ENCODE measurements around the gene FNIP1.

GRCh38 chr5:131640043-131640856, 156.6 kb downstream of the FNIP1 start:
- TF ChIP-seq, protein P1, sequence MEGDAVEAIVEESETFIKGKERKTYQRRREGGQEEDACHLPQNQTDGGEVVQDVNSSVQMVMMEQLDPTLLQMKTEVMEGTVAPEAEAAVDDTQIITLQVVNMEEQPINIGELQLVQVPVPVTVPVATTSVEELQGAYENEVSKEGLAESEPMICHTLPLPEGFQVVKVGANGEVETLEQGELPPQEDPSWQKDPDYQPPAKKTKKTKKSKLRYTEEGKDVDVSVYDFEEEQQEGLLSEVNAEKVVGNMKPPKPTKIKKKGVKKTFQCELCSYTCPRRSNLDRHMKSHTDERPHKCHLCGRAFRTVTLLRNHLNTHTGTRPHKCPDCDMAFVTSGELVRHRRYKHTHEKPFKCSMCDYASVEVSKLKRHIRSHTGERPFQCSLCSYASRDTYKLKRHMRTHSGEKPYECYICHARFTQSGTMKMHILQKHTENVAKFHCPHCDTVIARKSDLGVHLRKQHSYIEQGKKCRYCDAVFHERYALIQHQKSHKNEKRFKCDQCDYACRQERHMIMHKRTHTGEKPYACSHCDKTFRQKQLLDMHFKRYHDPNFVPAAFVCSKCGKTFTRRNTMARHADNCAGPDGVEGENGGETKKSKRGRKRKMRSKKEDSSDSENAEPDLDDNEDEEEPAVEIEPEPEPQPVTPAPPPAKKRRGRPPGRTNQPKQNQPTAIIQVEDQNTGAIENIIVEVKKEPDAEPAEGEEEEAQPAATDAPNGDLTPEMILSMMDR (IDR thresholded peaks at IDR 0.05), result no peak
- TF ChIP-seq POLR2AphosphoS5 (IDR thresholded peaks at IDR 0.05; ENCODE audit: insufficient read depth in 1 of 2, low read depth in 1 of 2), result no peak
- TF ChIP-seq POLR2A (IDR thresholded peaks at IDR 0.05), result no peak

Measured in vagina (tissue), 2 donors.